ENCODE results near the gene DOCK9. TPM values are rescaled to one million over a fixed set of nuclear protein-coding genes. Genes with fewer than 3 reads are reported as not detected.

DOCK9 gene
- total and polyA plus RNA-seq, 2 donors (not counting 3 experiments of a cell fraction or from before 2014, with no cell fraction given) = 147 to 323 TPM

DNA sequence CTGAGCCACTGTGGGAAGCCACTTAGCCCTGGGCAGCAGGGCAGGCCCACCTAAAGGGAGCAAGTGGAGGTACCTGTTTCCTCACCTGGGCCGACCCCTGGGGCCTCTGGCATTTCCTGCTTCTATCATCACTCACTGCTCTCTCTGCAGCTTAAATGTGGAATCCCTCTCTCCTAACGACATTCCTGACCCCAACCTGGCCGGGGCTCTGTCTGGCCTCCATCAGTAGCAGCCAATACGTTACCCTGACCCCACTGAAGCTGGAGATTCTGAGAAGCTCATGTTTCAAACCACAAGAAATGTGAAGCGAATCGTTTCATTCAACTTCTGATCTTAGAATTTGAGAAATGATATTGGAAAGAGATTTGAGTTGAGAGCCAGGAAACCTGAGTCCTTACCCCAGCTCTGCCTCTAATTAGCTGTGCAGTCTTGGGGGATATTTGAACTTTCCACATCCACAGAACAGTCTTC, 39.9 kb downstream of the DOCK9 start:
- Histone ChIP-seq H2AFZ (ENCODE audit: low read depth, low read length) (no peak overlapping the region), H3K4me1 (ENCODE audit: control insufficient read depth, extremely low read depth, insufficient read depth, low read length) (no peaks in the 10 kb centered on the region), H3K4me2 (ENCODE audit: insufficient read depth, low read length) (no peak overlapping the region), H3K79me2 (ENCODE audit: control insufficient read depth, insufficient read depth, low read length) (peaks cover 74% of the 10 kb centered on the region), H3K9me3 (replicated peaks; ENCODE audit: control insufficient read depth, insufficient read depth, low read length) (no peaks in the 10 kb centered on the region), H3K27me3 (ENCODE audit: control insufficient read depth in 2 of 2, insufficient read depth in 2 of 2, low read length in 2 of 2) (no peaks in the 10 kb centered on the region), H3K9me1 (replicated peaks; ENCODE audit: control insufficient read depth, extremely low read depth, insufficient read depth, low read length) (no peaks in the 10 kb centered on the region), H3K36me3 (ENCODE audit: control insufficient read depth in 2 of 2, extremely low read depth in 1 of 2, insufficient read depth in 2 of 2, low read length in 2 of 2) (peaks cover 2 to 3% of the 10 kb centered on the region in 2 experiments), H4K20me1 (replicated peaks; ENCODE audit: control insufficient read depth, extremely low read depth, insufficient read depth, low read length) (no peaks in the 10 kb centered on the region), H3K27ac (ENCODE audit: insufficient read depth, low read depth, low read length) (no peak overlapping the region), H3K9ac (replicated peaks; ENCODE audit: extremely low read depth, insufficient read depth, low read length) (no peak overlapping the region), H3K4me3 (replicated peaks in 1 of 3; ENCODE audit: insufficient read depth in 1 of 3, low read depth in 1 of 3, low read length in 3 of 3) (no peak overlapping the region)
- TF ChIP-seq, protein P1, sequence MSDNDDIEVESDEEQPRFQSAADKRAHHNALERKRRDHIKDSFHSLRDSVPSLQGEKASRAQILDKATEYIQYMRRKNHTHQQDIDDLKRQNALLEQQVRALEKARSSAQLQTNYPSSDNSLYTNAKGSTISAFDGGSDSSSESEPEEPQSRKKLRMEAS (IDR thresholded peaks at IDR 0.05; ENCODE audit: insufficient read depth, insufficient read length) = no peak
- TF ChIP-seq MYC (IDR thresholded peaks at IDR 0.05; ENCODE audit: low read depth, low read length) (no peak), FOS (IDR thresholded peaks at IDR 0.05; ENCODE audit: borderline replicate concordance, insufficient read depth, low read length) (no peak), POLR2A (IDR thresholded peaks at IDR 0.05; ENCODE audit: low read depth, low read length) (no peak), EZH2 (IDR thresholded peaks at IDR 0.05; ENCODE audit: borderline replicate concordance, low read depth, low read length, severe bottlenecking) (no peak), JUN (IDR thresholded peaks at IDR 0.05; ENCODE audit: borderline replicate concordance, insufficient read depth, insufficient read length, low read depth) (no peak), GATA2 (IDR thresholded peaks at IDR 0.05; ENCODE audit: insufficient read depth, insufficient read length, low read depth, low read length) (no peak), POLR2AphosphoS5 (IDR thresholded peaks at IDR 0.05; ENCODE audit: insufficient read depth, low read depth, low read length) (no peak)
- TF ChIP-seq, protein P2, sequence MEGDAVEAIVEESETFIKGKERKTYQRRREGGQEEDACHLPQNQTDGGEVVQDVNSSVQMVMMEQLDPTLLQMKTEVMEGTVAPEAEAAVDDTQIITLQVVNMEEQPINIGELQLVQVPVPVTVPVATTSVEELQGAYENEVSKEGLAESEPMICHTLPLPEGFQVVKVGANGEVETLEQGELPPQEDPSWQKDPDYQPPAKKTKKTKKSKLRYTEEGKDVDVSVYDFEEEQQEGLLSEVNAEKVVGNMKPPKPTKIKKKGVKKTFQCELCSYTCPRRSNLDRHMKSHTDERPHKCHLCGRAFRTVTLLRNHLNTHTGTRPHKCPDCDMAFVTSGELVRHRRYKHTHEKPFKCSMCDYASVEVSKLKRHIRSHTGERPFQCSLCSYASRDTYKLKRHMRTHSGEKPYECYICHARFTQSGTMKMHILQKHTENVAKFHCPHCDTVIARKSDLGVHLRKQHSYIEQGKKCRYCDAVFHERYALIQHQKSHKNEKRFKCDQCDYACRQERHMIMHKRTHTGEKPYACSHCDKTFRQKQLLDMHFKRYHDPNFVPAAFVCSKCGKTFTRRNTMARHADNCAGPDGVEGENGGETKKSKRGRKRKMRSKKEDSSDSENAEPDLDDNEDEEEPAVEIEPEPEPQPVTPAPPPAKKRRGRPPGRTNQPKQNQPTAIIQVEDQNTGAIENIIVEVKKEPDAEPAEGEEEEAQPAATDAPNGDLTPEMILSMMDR (IDR thresholded peaks at IDR 0.05; ENCODE audit: extremely low read depth in 1 of 2, insufficient read depth in 1 of 2, low read depth in 1 of 2, low read length in 2 of 2) = no peak
- dilution Hi-C loops (cut with MboI; ENCODE audit: extremely low pct_ligation_motif_present, low sequenced_read_pairs) (no loop called here), intact Hi-C loops (cut with micrococcal nuclease) (no loop called here)
- ChIA-PET CTCF (interaction anchor here (1.3 to 1.4 kb wide), 2 partner anchors 8 to 9 kb away, joined by 3 read pairs; no protein-coding TSS in a partner anchor), POLR2A (no interaction called here)
- FAIRE-seq (no peak), DNase-seq (ENCODE audit: low read depth, low spot score) (no peak)
- no TSS peak for BruUV-seq (replicated peaks)

Data from endothelial cell of umbilical vein (primary cell).